ENCODE data around the gene NT5DC4. TPM values are rescaled to one million over a fixed set of nuclear protein-coding genes. Genes with fewer than 3 reads are reported as not detected.
A peak's percentile ranks its signal among the peaks of the same experiment; 100 is the strongest.

The NT5DC4 gene
- total and polyA plus RNA-seq, 4 donors = 1.2 TPM; not detected in 3

DNA sequence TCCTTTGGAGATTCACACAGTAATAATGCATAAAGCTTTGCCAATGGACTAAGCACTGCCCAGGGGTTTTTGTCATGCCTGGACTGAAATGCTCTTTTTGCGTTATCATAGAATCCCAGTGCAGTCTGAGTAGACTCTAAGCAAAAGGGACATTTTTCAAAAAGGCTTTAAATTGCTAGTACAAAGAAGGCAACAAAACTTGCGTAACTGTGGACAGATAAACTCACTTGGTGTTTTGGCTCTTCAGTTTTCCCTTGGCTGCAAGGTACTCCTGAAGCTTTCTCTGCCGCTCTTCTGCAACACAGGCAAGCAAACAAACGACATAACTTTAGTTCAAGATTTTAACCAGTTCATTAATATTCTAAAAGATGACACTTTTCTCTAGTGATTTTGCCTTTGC lies 41.5 kb downstream of the NT5DC4 start:
- Histone ChIP-seq H3K9ac (ENCODE audit: low read depth in 1 of 2, low read length in 2 of 2) (no peak overlapping the region), H3K27ac (ENCODE audit: low read depth in 1 of 2, low read length in 2 of 2) (no peak overlapping the region), H3K4me3 (ENCODE audit: low read depth in 1 of 3, low read length in 3 of 3) (no peak overlapping the region), H3K9me3 (ENCODE audit: control insufficient read depth in 4 of 4, low read length in 3 of 4) (no peaks in the 10 kb centered on the region), H3K4me1 (ENCODE audit: control insufficient read depth in 4 of 4, insufficient read depth in 4 of 4, low read length in 3 of 4) (peaks cover 1 to 19% (median 14%) of the 10 kb centered on the region in 4 donors), H3K27me3 (ENCODE audit: control insufficient read depth in 4 of 4, insufficient read depth in 4 of 4, low read length in 3 of 4) (no peaks in the 10 kb centered on the region), H3K36me3 (ENCODE audit: control insufficient read depth in 4 of 4, insufficient read depth in 3 of 4, low read depth in 1 of 4, low read length in 3 of 4) (no peaks in the 10 kb centered on the region)
- TF ChIP-seq RXRA (IDR thresholded peaks at IDR 0.05) = no peak
- no peak for TF ChIP-seq GABPA (IDR thresholded peaks at IDR 0.05 in 1 of 2, conservative IDR thresholded peaks at IDR 0.05 in 1 of 2)
- TF ChIP-seq FOXA1 (IDR thresholded peaks at IDR 0.05) = no peak
- no peak for TF ChIP-seq NR2F2 (IDR thresholded peaks at IDR 0.05)
- TF ChIP-seq YY1 (IDR thresholded peaks at IDR 0.05) = no peak
- no peak for TF ChIP-seq RAD21 (IDR thresholded peaks at IDR 0.05)
- TF ChIP-seq, protein P1, sequence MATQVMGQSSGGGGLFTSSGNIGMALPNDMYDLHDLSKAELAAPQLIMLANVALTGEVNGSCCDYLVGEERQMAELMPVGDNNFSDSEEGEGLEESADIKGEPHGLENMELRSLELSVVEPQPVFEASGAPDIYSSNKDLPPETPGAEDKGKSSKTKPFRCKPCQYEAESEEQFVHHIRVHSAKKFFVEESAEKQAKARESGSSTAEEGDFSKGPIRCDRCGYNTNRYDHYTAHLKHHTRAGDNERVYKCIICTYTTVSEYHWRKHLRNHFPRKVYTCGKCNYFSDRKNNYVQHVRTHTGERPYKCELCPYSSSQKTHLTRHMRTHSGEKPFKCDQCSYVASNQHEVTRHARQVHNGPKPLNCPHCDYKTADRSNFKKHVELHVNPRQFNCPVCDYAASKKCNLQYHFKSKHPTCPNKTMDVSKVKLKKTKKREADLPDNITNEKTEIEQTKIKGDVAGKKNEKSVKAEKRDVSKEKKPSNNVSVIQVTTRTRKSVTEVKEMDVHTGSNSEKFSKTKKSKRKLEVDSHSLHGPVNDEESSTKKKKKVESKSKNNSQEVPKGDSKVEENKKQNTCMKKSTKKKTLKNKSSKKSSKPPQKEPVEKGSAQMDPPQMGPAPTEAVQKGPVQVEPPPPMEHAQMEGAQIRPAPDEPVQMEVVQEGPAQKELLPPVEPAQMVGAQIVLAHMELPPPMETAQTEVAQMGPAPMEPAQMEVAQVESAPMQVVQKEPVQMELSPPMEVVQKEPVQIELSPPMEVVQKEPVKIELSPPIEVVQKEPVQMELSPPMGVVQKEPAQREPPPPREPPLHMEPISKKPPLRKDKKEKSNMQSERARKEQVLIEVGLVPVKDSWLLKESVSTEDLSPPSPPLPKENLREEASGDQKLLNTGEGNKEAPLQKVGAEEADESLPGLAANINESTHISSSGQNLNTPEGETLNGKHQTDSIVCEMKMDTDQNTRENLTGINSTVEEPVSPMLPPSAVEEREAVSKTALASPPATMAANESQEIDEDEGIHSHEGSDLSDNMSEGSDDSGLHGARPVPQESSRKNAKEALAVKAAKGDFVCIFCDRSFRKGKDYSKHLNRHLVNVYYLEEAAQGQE (IDR thresholded peaks at IDR 0.05) = no peak
- no peak for TF ChIP-seq TAF1 (conservative IDR thresholded peaks at IDR 0.05)
- no peak for TF ChIP-seq EGR1 (IDR thresholded peaks at IDR 0.05; ENCODE audit: low read depth in 2 of 2)
- no peak for TF ChIP-seq HNF4G (IDR thresholded peaks at IDR 0.05)
- TF ChIP-seq JUND (IDR thresholded peaks at IDR 0.05) = no peak
- TF ChIP-seq, protein P2, sequence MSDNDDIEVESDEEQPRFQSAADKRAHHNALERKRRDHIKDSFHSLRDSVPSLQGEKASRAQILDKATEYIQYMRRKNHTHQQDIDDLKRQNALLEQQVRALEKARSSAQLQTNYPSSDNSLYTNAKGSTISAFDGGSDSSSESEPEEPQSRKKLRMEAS (IDR thresholded peaks at IDR 0.05) = no peak
- TF ChIP-seq SP1 (IDR thresholded peaks at IDR 0.05) = no peak
- WGBS = 72% methylated on average over 4 of the region's 4 CpGs
- DNase-seq (ENCODE audit: low spot score) = no peak

DNA sequence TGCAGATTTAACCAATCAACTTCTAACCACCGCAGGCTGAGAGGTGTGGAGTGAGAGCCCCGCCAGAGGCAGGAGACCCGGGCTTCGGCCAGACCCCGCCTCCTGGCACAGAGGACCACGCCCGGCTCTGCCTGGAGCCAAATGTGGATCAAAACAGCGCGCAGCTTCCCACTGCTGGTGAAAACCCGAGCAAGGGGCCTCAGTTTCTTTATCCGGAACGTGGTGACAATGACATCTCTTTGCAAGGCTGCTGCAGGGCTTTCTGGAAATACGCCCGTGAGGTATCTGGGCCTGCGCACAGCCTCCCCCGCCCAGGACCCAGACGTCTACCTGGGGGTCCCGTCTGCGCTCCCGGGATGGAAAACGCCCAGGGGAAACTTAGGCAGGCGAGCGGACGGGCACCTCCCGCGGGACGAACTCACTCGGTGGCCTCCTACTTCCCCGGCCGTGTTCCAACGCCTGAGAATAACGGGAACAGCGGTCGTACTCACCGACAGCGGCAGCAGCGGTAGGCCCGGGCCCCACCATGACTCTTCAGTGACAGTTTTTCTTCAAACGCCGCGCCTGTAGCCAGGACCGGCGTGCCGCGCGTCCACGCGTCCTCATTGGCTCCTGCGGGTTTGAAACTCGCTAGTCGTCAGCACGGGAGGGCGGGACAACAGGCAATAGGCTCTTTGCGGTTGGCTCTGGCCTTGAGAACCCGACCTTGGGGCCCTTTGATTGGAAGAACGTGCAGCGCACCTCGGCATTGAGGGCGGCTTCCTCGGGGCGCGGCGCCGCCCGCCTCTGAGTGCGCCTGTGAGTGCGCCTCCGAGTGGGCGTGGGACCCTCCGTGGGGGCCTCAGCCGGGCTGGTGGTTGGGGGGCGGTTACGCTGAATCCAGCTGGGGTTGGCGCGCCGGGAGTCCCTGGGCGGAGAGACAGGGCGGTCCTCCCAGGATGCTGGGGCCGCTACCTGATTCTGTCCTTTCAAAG lies 43.5 kb downstream of the NT5DC4 start, which contains the start of gene CKAP2L:
TSS of gene CKAP2L (minus strand) at position 539 of the 974 bp plus-strand sequence. CDS start at position 528, 11 bp downstream.
- Histone ChIP-seq H3K36me3 (ENCODE audit: control insufficient read depth in 4 of 4, insufficient read depth in 3 of 4, low read depth in 1 of 4, low read length in 3 of 4) (no peaks in the 10 kb centered on the region), H3K4me3 (ENCODE audit: low read depth in 1 of 3, low read length in 3 of 3) (peak within 1 kb of the TSS; percentile 64 to 93 (median 73)), H3K9ac (ENCODE audit: low read depth in 1 of 2, low read length in 2 of 2) (no peak within 1 kb of the TSS), H3K4me1 (ENCODE audit: control insufficient read depth in 4 of 4, insufficient read depth in 4 of 4, low read length in 3 of 4) (peaks cover 2 to 14% (median 12%) of the 10 kb centered on the region in 4 donors), H3K9me3 (ENCODE audit: control insufficient read depth in 4 of 4, low read length in 3 of 4) (no peaks in the 10 kb centered on the region), H3K27ac (ENCODE audit: low read depth in 1 of 2, low read length in 2 of 2) (no peak within 1 kb of the TSS), H3K27me3 (ENCODE audit: control insufficient read depth in 4 of 4, insufficient read depth in 4 of 4, low read length in 3 of 4) (no peaks in the 10 kb centered on the region)
- TF ChIP-seq, protein P2 (IDR thresholded peaks at IDR 0.05) = peak; percentile 45
- peak; percentile 69 for TF ChIP-seq YY1 (IDR thresholded peaks at IDR 0.05)
- TF ChIP-seq EGR1 (IDR thresholded peaks at IDR 0.05; ENCODE audit: low read depth in 2 of 2) = no peak
- peak; percentile 20 to 50 for TF ChIP-seq RAD21 (IDR thresholded peaks at IDR 0.05)
- TF ChIP-seq RXRA (IDR thresholded peaks at IDR 0.05) = peak in 1 of 2 donors; percentile 35
- TF ChIP-seq GABPA (IDR thresholded peaks at IDR 0.05 in 1 of 2, conservative IDR thresholded peaks at IDR 0.05 in 1 of 2) = no peak
- peak; percentile 66 for TF ChIP-seq SP1 (IDR thresholded peaks at IDR 0.05)
- DNase-seq (ENCODE audit: low spot score) = peak; percentile 97
- WGBS = under 1% methylated on average over 79 of the region's 79 CpGs
